Thyroid gland (tissue), 4 donors: ENCODE measurements around the gene LRRC8B.

Experiments used
- CTCF ChIP-seq, 6 experiments: fragments of 200-600 bp in 3 of 6; fragments of 450-650 bp in 3 of 6; sonication (generic) in 3 of 6; IDR thresholded peaks; one replicate each; pipeline ENCODE4 v1.5.1; 2016 to 2019; ENCODE audit warnings: antibody characterized with exemption in 6 of 6, mild to moderate bottlenecking in 2 of 6, inconsistent platforms in 1 of 6, moderate library complexity in 1 of 6
- POLR2A ChIP-seq, 2 donors: fragments of 450-650 bp; IDR thresholded peaks; one replicate each; pipeline ENCODE4 v1.6.1; 2017; ENCODE audit warnings: antibody characterized with exemption in 2 of 2, mild to moderate bottlenecking in 2 of 2, moderate library complexity in 1 of 2

- TF ChIP-seq CTCF (IDR thresholded peaks at IDR 0.05) (no peak), POLR2A (IDR thresholded peaks at IDR 0.05) (no peak)
These were observed 117.2 kb downstream of the LRRC8B start for GRCh38 chr1:89641781-89642180.
